ENCODE measurements around the gene AQP5.

The AQP5 gene

GRCh38 chr12:49960474-49961110, 1.1 kb upstream of the AQP5 start:
- Mint-ChIP-seq H3K36me3 (peaks cover 3% of the 10 kb centered on the region), H3K27ac (no peak overlapping the region), H3K4me3 (peak overlapping the region; percentile 0), H3K4me1 (peaks cover 7% of the 10 kb centered on the region), H3K27me3 (peaks cover 59% of the 10 kb centered on the region), H3K9me3 (no peaks in the 10 kb centered on the region)
- no peak for DNase-seq
- CTCF ChIA-PET, result no interaction called here

GRCh38 chr12:49961993-49962764, 507 bp downstream of the AQP5 start:
- Mint-ChIP-seq H3K27ac (no peak overlapping the region), H3K4me1 (peaks cover 10% of the 10 kb centered on the region), H3K4me3 (no peak overlapping the region), H3K27me3 (peaks cover 43% of the 10 kb centered on the region), H3K9me3 (no peaks in the 10 kb centered on the region), H3K36me3 (peaks cover 3% of the 10 kb centered on the region)
- CTCF ChIA-PET, result interaction anchor here (1.2 to 2.2 kb wide), 5 partner anchors 16 to 93 kb away, joined by 3 to 10 read pairs (median 5); no protein-coding TSS in a partner anchor
- no peak for DNase-seq

GRCh38 chr12:49962861-49963765, 1.4 kb downstream of the AQP5 start:
- Mint-ChIP-seq H3K27ac (no peak overlapping the region), H3K27me3 (peaks cover 34% of the 10 kb centered on the region), H3K4me3 (no peak overlapping the region), H3K36me3 (peaks cover 3% of the 10 kb centered on the region), H3K9me3 (no peaks in the 10 kb centered on the region), H3K4me1 (peaks cover 11% of the 10 kb centered on the region)
- no peak for DNase-seq
- CTCF ChIA-PET, result interaction anchor here (0.9 to 2.2 kb wide), 6 partner anchors 17 to 185 kb away, joined by 3 to 10 read pairs (median 4); no protein-coding TSS in a partner anchor

DNA sequence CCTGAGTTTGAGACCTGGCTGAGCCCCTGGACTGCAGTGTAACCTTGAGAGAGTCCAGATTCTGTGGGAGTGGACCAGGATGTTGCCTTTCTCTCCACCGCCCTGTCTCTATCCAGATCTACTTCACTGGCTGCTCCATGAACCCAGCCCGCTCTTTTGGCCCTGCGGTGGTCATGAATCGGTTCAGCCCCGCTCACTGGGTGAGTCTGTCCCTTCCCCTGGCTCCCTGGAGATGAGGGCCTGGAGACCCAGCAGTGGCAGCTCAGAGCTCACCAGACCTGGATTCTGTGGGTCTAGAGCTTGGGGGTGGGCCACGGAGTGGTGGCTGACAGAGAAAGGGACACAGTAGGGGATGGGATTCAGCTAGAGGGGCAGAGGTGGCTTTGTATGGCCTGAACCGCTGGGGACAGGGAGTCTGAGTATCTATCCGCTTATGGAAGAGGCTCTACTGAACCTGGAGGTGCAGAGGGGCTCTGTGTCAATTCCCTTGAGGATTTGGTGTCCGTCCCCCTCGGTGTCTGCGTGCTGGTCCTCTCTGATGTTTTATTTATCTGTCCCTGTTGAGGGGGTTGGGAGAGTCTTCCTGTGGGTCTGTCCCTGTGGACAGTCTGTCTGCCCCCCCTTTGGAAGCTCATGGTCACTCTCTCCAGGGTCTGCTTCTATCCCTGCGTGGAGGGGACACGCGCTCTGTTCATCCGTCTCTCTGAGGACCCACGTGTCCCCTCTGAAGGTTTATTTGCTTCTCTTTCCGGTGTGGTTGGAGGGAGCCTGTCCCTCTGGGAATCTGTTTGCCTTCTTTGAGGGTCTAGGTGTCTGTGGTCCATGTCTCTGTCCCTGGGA, 2.5 kb downstream of the AQP5 start:
- CTCF ChIA-PET, result interaction anchor here (0.6 to 5.5 kb wide), 5 partner anchors 18 to 176 kb away, joined by 3 to 58 read pairs (median 7); no protein-coding TSS in a partner anchor
- no peak overlapping the region for H3K27ac Mint-ChIP-seq
- H3K27me3 Mint-ChIP-seq, result peaks cover 23% of the 10 kb centered on the region
- no peaks in the 10 kb centered on the region for H3K9me3 Mint-ChIP-seq
- no peak for DNase-seq
- no peak overlapping the region for H3K4me3 Mint-ChIP-seq
- peaks cover 3% of the 10 kb centered on the region for H3K36me3 Mint-ChIP-seq
- H3K4me1 Mint-ChIP-seq, result peaks cover 11% of the 10 kb centered on the region

- Mint-ChIP-seq H3K9me3 (no peaks in the 10 kb centered on the region), H3K27ac (no peak overlapping the region), H3K4me3 (no peak overlapping the region), H3K4me1 (peaks cover 11% of the 10 kb centered on the region), H3K27me3 (peaks cover 15% of the 10 kb centered on the region), H3K36me3 (peaks cover 3% of the 10 kb centered on the region)
- CTCF ChIA-PET, result interaction anchor here (0.5 to 5.5 kb wide), 6 partner anchors 16 to 184 kb away, joined by 3 to 115 read pairs (median 6); no protein-coding TSS in a partner anchor
- no peak for DNase-seq
Measured at GRCh38 chr12:49964849-49965624, 3.4 kb downstream of the AQP5 start.

- DNase-seq, result no peak
- Mint-ChIP-seq H3K4me1 (peaks cover 4% of the 10 kb centered on the region), H3K9me3 (no peaks in the 10 kb centered on the region), H3K4me3 (no peak overlapping the region), H3K27ac (no peak overlapping the region), H3K27me3 (peaks cover 7% of the 10 kb centered on the region), H3K36me3 (no peaks in the 10 kb centered on the region)
- CTCF ChIA-PET, result interaction anchor here (1.1 to 5.5 kb wide), 16 partner anchors 9 to 118 kb away, joined by 3 to 115 read pairs (median 7); no protein-coding TSS in a partner anchor
Measured at GRCh38 chr12:49965836-49966235, 4.2 kb downstream of the AQP5 start.

DNA sequence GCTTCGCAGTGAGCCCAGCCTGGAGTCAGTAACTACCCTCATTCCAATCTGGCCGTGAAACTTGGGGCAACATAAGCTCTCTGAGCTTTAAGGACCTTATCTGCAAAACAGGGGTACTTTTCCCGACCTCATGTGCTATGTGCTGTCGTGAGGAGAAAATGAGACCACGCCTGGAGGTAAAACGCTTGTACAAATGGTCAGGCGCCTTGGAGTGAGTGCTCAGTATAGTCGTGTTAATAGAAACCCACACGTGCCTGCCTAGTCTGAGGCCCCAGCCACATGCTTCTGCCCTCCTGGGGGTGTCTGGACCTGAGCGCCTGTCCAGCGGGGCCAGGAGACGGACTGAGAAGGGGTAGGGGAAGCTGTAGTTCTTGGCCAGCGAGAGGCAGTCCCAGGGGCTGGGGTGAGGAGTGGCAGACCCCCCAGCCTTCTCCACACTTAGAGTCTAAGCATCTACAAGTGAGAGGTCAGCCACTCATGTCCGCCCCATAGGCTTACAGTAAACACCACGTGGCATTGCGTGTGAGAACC, 4.9 kb downstream of the AQP5 start:
- Mint-ChIP-seq H3K36me3 (no peaks in the 10 kb centered on the region), H3K27me3 (no peaks in the 10 kb centered on the region), H3K4me3 (no peak overlapping the region), H3K9me3 (no peaks in the 10 kb centered on the region), H3K4me1 (peaks cover 4% of the 10 kb centered on the region), H3K27ac (no peak overlapping the region)
- CTCF ChIA-PET, result interaction anchor here (0.9 to 5.5 kb wide), 32 partner anchors 9 to 234 kb away, joined by 3 to 115 read pairs (median 6); no protein-coding TSS in a partner anchor
- DNase-seq, result no peak

- no peaks in the 10 kb centered on the region for H3K27me3 Mint-ChIP-seq
- H3K4me1 Mint-ChIP-seq, result peaks cover 4% of the 10 kb centered on the region
- CTCF ChIA-PET, result interaction anchor here (0.5 to 5.5 kb wide), 49 partner anchors 9 to 438 kb away, joined by 3 to 115 read pairs (median 4); partner anchors contain the start of genes GPD1 and SMARCD1
- no peaks in the 10 kb centered on the region for H3K36me3 Mint-ChIP-seq
- peak overlapping the region; percentile 47 for H3K4me3 Mint-ChIP-seq
- no peaks in the 10 kb centered on the region for H3K9me3 Mint-ChIP-seq
- DNase-seq, result peak; percentile 95
- H3K27ac Mint-ChIP-seq, result no peak overlapping the region
Measured at GRCh38 chr12:49967042-49967776, 5.5 kb downstream of the AQP5 start.

DNA sequence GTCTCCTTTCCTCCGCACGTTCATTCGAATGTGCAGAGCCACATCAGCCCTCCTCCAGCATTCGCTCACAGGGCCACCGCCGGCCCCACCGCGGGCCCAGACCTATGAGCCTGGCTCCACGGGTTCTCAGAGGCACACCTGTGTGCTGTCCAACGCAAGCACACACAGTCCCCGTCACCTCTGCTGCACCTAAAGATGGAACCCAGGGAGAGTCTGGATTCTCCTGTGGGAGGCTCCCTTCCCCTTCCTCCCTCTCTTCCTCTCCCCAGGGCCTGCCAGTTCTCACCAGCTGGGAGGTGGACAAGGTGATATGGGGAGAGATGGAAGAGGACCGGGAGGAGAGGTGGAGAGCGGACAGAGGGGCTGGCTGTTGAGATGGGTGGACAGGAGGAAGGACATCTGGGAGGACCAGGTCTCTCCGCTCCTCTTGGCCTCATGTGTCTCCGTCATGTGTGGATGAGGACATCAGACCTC, 6.1 kb downstream of the AQP5 start:
- H3K27me3 Mint-ChIP-seq, result no peaks in the 10 kb centered on the region
- H3K27ac Mint-ChIP-seq, result no peak overlapping the region
- H3K36me3 Mint-ChIP-seq, result no peaks in the 10 kb centered on the region
- no peaks in the 10 kb centered on the region for H3K9me3 Mint-ChIP-seq
- CTCF ChIA-PET, result interaction anchor here (0.5 to 5.5 kb wide), 37 partner anchors 9 to 323 kb away, joined by 3 to 115 read pairs (median 5); partner anchors contain the start of genes GPD1 and SMARCD1
- DNase-seq, result no peak
- peaks cover 4% of the 10 kb centered on the region for H3K4me1 Mint-ChIP-seq
- H3K4me3 Mint-ChIP-seq, result peak overlapping the region; percentile 16

DNA sequence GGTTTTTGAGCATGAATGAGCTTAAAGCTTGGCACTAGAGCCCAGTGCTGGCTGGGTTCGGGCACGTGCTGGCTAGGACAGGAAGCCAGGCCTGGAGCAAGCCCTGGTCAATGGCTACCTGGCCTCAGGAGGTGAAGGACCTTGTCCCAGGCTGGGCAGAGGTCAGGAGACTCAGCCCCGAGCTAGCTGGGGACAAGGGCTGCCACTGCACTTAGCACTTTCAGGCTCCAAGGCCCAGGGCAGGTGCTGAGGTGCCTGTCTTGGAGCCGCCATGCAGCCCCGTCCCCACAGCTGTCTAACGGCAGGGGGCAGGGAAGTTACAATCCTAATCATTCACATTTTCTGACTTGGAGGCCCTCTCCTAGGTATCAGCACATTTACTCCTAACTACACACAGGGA, 6.8 kb downstream of the AQP5 start:
- no peak overlapping the region for H3K4me3 Mint-ChIP-seq
- CTCF ChIA-PET, result interaction anchor here (0.8 to 5.5 kb wide), 16 partner anchors 8 to 140 kb away, joined by 3 to 115 read pairs (median 15); partner anchors contain the start of genes GPD1 and SMARCD1
- H3K9me3 Mint-ChIP-seq, result no peaks in the 10 kb centered on the region
- no peak for DNase-seq
- H3K36me3 Mint-ChIP-seq, result no peaks in the 10 kb centered on the region
- peaks cover 4% of the 10 kb centered on the region for H3K4me1 Mint-ChIP-seq
- H3K27me3 Mint-ChIP-seq, result no peaks in the 10 kb centered on the region
- no peak overlapping the region for H3K27ac Mint-ChIP-seq

DNA sequence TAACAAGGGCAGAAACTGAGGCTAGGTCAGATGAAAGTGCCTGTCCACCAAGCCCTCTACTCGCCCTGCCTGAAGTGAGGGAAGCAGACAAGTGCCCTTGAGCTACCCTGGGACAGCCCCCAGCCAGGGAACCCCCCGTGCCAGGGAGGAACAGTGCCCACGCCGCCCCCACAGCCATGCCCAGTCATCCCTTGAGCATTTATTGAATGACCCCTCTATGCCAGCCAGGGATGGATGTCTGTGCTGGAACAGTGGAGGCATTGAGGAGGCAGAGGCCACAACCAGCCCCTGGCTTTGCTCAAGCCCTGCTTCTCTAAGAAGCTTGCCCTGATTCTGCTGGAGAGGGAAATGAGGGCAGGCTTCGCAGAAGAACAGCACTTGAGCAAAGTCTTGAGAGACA, 7.4 kb downstream of the AQP5 start:
- Mint-ChIP-seq H3K4me3 (no peak overlapping the region), H3K4me1 (peaks cover 4% of the 10 kb centered on the region), H3K27me3 (peaks cover 3% of the 10 kb centered on the region), H3K27ac (no peak overlapping the region), H3K9me3 (no peaks in the 10 kb centered on the region), H3K36me3 (no peaks in the 10 kb centered on the region)
- no peak for DNase-seq
- CTCF ChIA-PET, result interaction anchor here (0.6 to 5.5 kb wide), 10 partner anchors 12 to 192 kb away, joined by 3 to 115 read pairs (median 20); no protein-coding TSS in a partner anchor

Data from activated naive CD4-positive, alpha-beta T cell treated with anti-CD3 and anti-CD28 coated beads, Interleukin-2, amount 10 ng/mL, durations not matched to agents 7 days and 5 days (primary cell).